Gastrocnemius medialis (tissue), 4 donors: ENCODE measurements around the gene SHPK. TPM values are rescaled to one million over a fixed set of nuclear protein-coding genes. Genes with fewer than 3 reads are reported as not detected.

Experiments
- ATAC-seq, 2 donors: fragments of 150-250 bp; one replicate each; pipeline ENCODE4 v1.9.1; 2016
- DNase-seq, 2 donors: peaks; one replicate each; pipeline ENCODE4 v3.0.0-alpha.2; 2019
- H3K27ac ChIP-seq, 4 donors: fragments of 200-600 bp; sonication (generic); 1 replicate in 1 of 4; 2 replicates in 3 of 4; pipeline ENCODE4 v1.5.1; 2016 to 2018; ENCODE audit warnings: mild to moderate bottlenecking in 2 of 4, moderate library complexity in 1 of 4
- H3K27me3 ChIP-seq, 3 donors: fragments of 200-600 bp; sonication (generic) in 2 of 3; 1 replicate in 1 of 3; 2 replicates in 2 of 3; pipeline versions ENCODE4 v1.5.1 to v1.6.0; 2016 to 2019; ENCODE audit warnings: mild to moderate bottlenecking in 1 of 3, moderate library complexity in 1 of 3
- H3K36me3 ChIP-seq, 2 donors: fragments of 200-600 bp; sonication (generic) in 1 of 2; one replicate each; pipeline ENCODE4 v1.5.1; 2017 to 2018
- H3K4me1 ChIP-seq, 2 donors: fragments of 200-600 bp; sonication (generic) in 1 of 2; one replicate each; pipeline ENCODE4 v1.5.1; 2016 to 2017; ENCODE audit warnings: mild to moderate bottlenecking in 2 of 2
- H3K4me3 ChIP-seq, 4 donors: fragments of 200-600 bp; sonication (generic) in 3 of 4; 1 replicate in 1 of 4; 2 replicates in 3 of 4; pipeline ENCODE4 v1.5.1; 2016 to 2019; ENCODE audit warnings: mild to moderate bottlenecking in 2 of 4
- H3K9me3 ChIP-seq, 3 donors: fragments of 200-600 bp; sonication (generic) in 2 of 3; 1 replicate in 1 of 3; 2 replicates in 2 of 3; pipeline ENCODE4 v1.5.1; 2016 to 2019
- CTCF ChIP-seq, 5 experiments: fragments of 450-650 bp in 3 of 5; fragments of 200-600 bp in 2 of 5; sonication (generic) in 2 of 5; IDR thresholded peaks in 4 of 5; conservative IDR thresholded peaks in 1 of 5; 1 replicate in 4 of 5; 2 replicates in 1 of 5; pipeline ENCODE4 v1.5.1; 2016 to 2019; ENCODE audit warnings: antibody characterized with exemption in 5 of 5, mild to moderate bottlenecking in 3 of 5, moderate library complexity in 3 of 5
- POLR2A ChIP-seq, 2 donors: fragments of 450-650 bp; IDR thresholded peaks; one replicate each; pipeline ENCODE4 v1.6.1; 2017; ENCODE audit warnings: antibody characterized with exemption in 2 of 2, mild to moderate bottlenecking in 2 of 2, moderate library complexity in 2 of 2
- in situ Hi-C, 4 donors: fragments of 200-750 bp; cut with MboI; loops; one replicate each; pipeline versions ENCODE4 v1.15.0 to v1.8.0; 2017; ENCODE audit warnings: low sequenced_read_pairs in 4 of 4
- intact Hi-C: fragments of 100-400 bp; cut with DNase I; formaldehyde crosslinking; loops from one replicate; pipeline ENCODE4 v1.15.1; 2023; ENCODE audit warnings: low total_unique reads
- total RNA-seq, 4 donors: library from RNA; depleted of rRNA; stranded (reverse); fragments of >200 nt; gene quantifications; one replicate each; pipeline versions ENCODE4 v1.1.0 to v1.2.3, GENCODE V29; 2016

Gene SHPK
- total RNA-seq, 4 donors from 2014 or later: 4.1 to 4.7 (median 4.4) TPM

- Histone ChIP-seq H3K36me3 (peaks cover 0 to 88% of the 10 kb centered on the region in 2 donors), H3K27me3 (no peaks in the 10 kb centered on the region), H3K27ac (no peak overlapping the region), H3K4me1 (no peaks in the 10 kb centered on the region), H3K4me3 (no peak overlapping the region), H3K9me3 (no peaks in the 10 kb centered on the region)
- in situ Hi-C loops: no loop called here
- TF ChIP-seq CTCF (IDR thresholded peaks at IDR 0.05 in 4 of 5, conservative IDR thresholded peaks at IDR 0.05 in 1 of 5) (no peak), POLR2A (IDR thresholded peaks at IDR 0.05) (no peak)
- DNase-seq (no peak), ATAC-seq (no peak)
- intact Hi-C loops: no loop called here
Observed at GRCh38 chr17:3610523-3610922, 25.5 kb downstream of the SHPK start.

GRCh38 chr17:3609689-3610088 is 26.4 kb downstream of the SHPK start:
- in situ Hi-C loops (no loop called here), intact Hi-C loops (no loop called here)
- Histone ChIP-seq H3K27ac (no peak overlapping the region), H3K36me3 (peaks cover 0 to 85% of the 10 kb centered on the region in 2 donors), H3K9me3 (no peaks in the 10 kb centered on the region), H3K4me3 (no peak overlapping the region), H3K4me1 (no peaks in the 10 kb centered on the region), H3K27me3 (no peaks in the 10 kb centered on the region)
- DNase-seq (no peak), ATAC-seq (no peak)
- TF ChIP-seq CTCF (IDR thresholded peaks at IDR 0.05 in 4 of 5, conservative IDR thresholded peaks at IDR 0.05 in 1 of 5): no peak
- TF ChIP-seq POLR2A (IDR thresholded peaks at IDR 0.05): no peak

GRCh38 chr17:3603870-3604259 is 32.2 kb downstream of the SHPK start:
- H3K27ac ChIP-seq: no peak overlapping the region
- no peak overlapping the region for H3K4me3 ChIP-seq
- no peaks in the 10 kb centered on the region for H3K27me3 ChIP-seq
- H3K9me3 ChIP-seq: no peaks in the 10 kb centered on the region
- intact Hi-C loops: no loop called here
- in situ Hi-C loops: no loop called here
- peaks cover 0 to 40% of the 10 kb centered on the region in 2 donors for H3K36me3 ChIP-seq
- no peak for ATAC-seq
- no peak for TF ChIP-seq POLR2A (IDR thresholded peaks at IDR 0.05)
- TF ChIP-seq CTCF (IDR thresholded peaks at IDR 0.05 in 4 of 5, conservative IDR thresholded peaks at IDR 0.05 in 1 of 5): no peak
- no peaks in the 10 kb centered on the region for H3K4me1 ChIP-seq
- DNase-seq: no peak

GRCh38 chr17:3603119-3603869 is 32.8 kb downstream of the SHPK start:
- no peak overlapping the region for H3K27ac ChIP-seq
- no peak for DNase-seq
- in situ Hi-C loops (no loop called here), intact Hi-C loops (no loop called here)
- peaks cover 0 to 35% of the 10 kb centered on the region in 2 donors for H3K36me3 ChIP-seq
- H3K9me3 ChIP-seq: no peaks in the 10 kb centered on the region
- H3K4me1 ChIP-seq: no peaks in the 10 kb centered on the region
- no peaks in the 10 kb centered on the region for H3K27me3 ChIP-seq
- ATAC-seq: no peak
- TF ChIP-seq POLR2A (IDR thresholded peaks at IDR 0.05): no peak
- no peak for TF ChIP-seq CTCF (IDR thresholded peaks at IDR 0.05 in 4 of 5, conservative IDR thresholded peaks at IDR 0.05 in 1 of 5)
- H3K4me3 ChIP-seq: no peak overlapping the region
